B cell (primary cell): ENCODE measurements around the gene ARHGAP22. TPM values are rescaled to one million over a fixed set of nuclear protein-coding genes. Genes with fewer than 3 reads are reported as not detected.

Experiments
- ATAC-seq: fragments of 200-7000 bp; cut with Tn5 transposase; one replicate; pipeline ENCODE4 v1.10.0; 2021; ENCODE audit warnings: low read depth, mild to moderate bottlenecking, moderate number of reproducible peaks, moderate library complexity
- CTCF ChIA-PET: fragments of 350-600 bp; sonication (Branson Sonifier 250); formaldehyde crosslinking; loops from one replicate; lab custom pipeline; 2021; ENCODE audit warnings: antibody characterized with exemption, inconsistent platforms; lab: Charles Lee
- POLR2A ChIA-PET: fragments of 350-600 bp; sonication (Branson Sonifier 250); formaldehyde crosslinking; loops from one replicate; lab custom pipeline; 2021; ENCODE audit warnings: antibody characterized with exemption; lab: Charles Lee
- DNase-seq: peaks from one replicate; pipeline ENCODE4 v3.0.0; 2013
- H2AFZ ChIP-seq: 2 replicates; pipeline ENCODE4 v1.6.1; 2012; ENCODE audit warnings: mild to moderate bottlenecking, low read depth, low read length; ENCODE audit not compliant: insufficient read depth, poor library complexity, severe bottlenecking
- H3K27ac ChIP-seq, 2 donors: 1 replicate in 1 of 2; 2 replicates in 1 of 2; pipeline ENCODE4 v1.5.1; 2012 to 2013; ENCODE audit warnings: low read length in 2 of 2, mild to moderate bottlenecking in 2 of 2, moderate library complexity in 1 of 2
- H3K27me3 ChIP-seq, 4 experiments: fragments of 200-600 bp in 1 of 4; sonication (generic) in 1 of 4; replicated peaks in 1 of 4; 1 replicate in 2 of 4; 2 replicates in 2 of 4; pipeline versions ENCODE4 v1.6.1 to v1.7.0; 2013 to 2016; ENCODE audit warnings: low read length in 3 of 4, mild to moderate bottlenecking in 2 of 4, mixed read lengths in 1 of 4, moderate library complexity in 1 of 4; ENCODE audit not compliant: insufficient read depth in 4 of 4, control insufficient read depth in 3 of 4; ENCODE audit errors: control extremely low read depth in 1 of 4
- H3K36me3 ChIP-seq, 2 experiments: replicated peaks in 1 of 2; 1 replicate in 1 of 2; 2 replicates in 1 of 2; pipeline versions ENCODE4 v1.6.1 to v1.7.1; 2013; ENCODE audit warnings: low read length in 1 of 2; ENCODE audit not compliant: insufficient read depth in 2 of 2, control insufficient read depth in 1 of 2; ENCODE audit errors: control extremely low read depth in 1 of 2, extremely low read depth in 1 of 2
- H3K4me1 ChIP-seq, 2 donors: fragments of 200-600 bp in 1 of 2; sonication (generic) in 1 of 2; 1 replicate in 1 of 2; 2 replicates in 1 of 2; pipeline versions ENCODE4 v1.5.1 to v1.6.1; 2013 to 2017; ENCODE audit warnings: low read length in 2 of 2; ENCODE audit not compliant: control insufficient read depth in 2 of 2, insufficient read depth in 2 of 2
- H3K4me2 ChIP-seq: replicated peaks from 2 replicates; pipeline ENCODE3; 2012; ENCODE audit warnings: mild to moderate bottlenecking, low read depth, low read length; ENCODE audit not compliant: poor library complexity, severe bottlenecking
- H3K4me3 ChIP-seq, 5 experiments: fragments of 200-600 bp in 1 of 5; sonication (generic) in 1 of 5; 1 replicate in 3 of 5; 2 replicates in 2 of 5; pipeline versions ENCODE4 v1.5.1 to v1.7.0; 2011 to 2016; ENCODE audit warnings: low read length in 4 of 5, mild to moderate bottlenecking in 4 of 5, low read depth in 2 of 5, control low read depth in 1 of 5, moderate library complexity in 1 of 5; ENCODE audit not compliant: insufficient read depth in 1 of 5; ENCODE audit errors: control extremely low read depth in 1 of 5, extremely low read depth in 1 of 5
- H3K79me2 ChIP-seq: fragments of 200-600 bp; sonication (generic); one replicate; pipeline ENCODE4 v1.6.0; 2016; ENCODE audit warnings: low read length; ENCODE audit not compliant: control insufficient read depth, insufficient read depth
- H3K9ac ChIP-seq: fragments of 200-600 bp; sonication (generic); 2 replicates; pipeline ENCODE4 v1.6.1; 2017; ENCODE audit warnings: mild to moderate bottlenecking, low read length, moderate library complexity
- H3K9me3 ChIP-seq, 3 donors: one replicate each; pipeline versions ENCODE4 v1.6.1 to v1.7.1; 2013; ENCODE audit warnings: low read length in 2 of 3; ENCODE audit not compliant: control insufficient read depth in 2 of 3, insufficient read depth in 1 of 3; ENCODE audit errors: control extremely low read depth in 1 of 3
- H4K20me1 ChIP-seq: 2 replicates; pipeline ENCODE4 v1.6.0; 2012; ENCODE audit warnings: mild to moderate bottlenecking, low read length; ENCODE audit not compliant: insufficient read depth, control insufficient read depth, poor library complexity, severe bottlenecking
- H3K27ac Mint-ChIP-seq: one replicate; pipeline ENCODE4 v1.8.0; 2021; ENCODE audit warnings: mixed read lengths
- H3K27me3 Mint-ChIP-seq: one replicate; pipeline ENCODE4 v1.8.0; 2021; ENCODE audit warnings: mixed read lengths
- H3K4me1 Mint-ChIP-seq: one replicate; pipeline ENCODE4 v1.8.0; 2021; ENCODE audit warnings: mixed read lengths
- H3K4me3 Mint-ChIP-seq: one replicate; pipeline ENCODE4 v1.8.0; 2021; ENCODE audit warnings: mixed read lengths
- H3K9me3 Mint-ChIP-seq: one replicate; pipeline ENCODE4 v1.8.0; 2022; ENCODE audit warnings: mixed read lengths; ENCODE audit not compliant: insufficient read depth
- CTCF ChIP-seq: fragments of 200-600 bp; IDR thresholded peaks from one replicate; pipeline ENCODE4 v1.8.0; 2022; ENCODE audit warnings: antibody characterized with exemption, mild to moderate bottlenecking
- EZH2 ChIP-seq: IDR thresholded peaks from 2 replicates; pipeline ENCODE4 v1.6.1; 2012; ENCODE audit warnings: borderline replicate concordance, low read depth, mild to moderate bottlenecking, moderate library complexity, low read length; ENCODE audit not compliant: insufficient read depth, poor library complexity, severe bottlenecking
- WGBS: methylation state at CpG from one replicate; pipeline ENCODE4 v1.1.5; 2013; ENCODE audit warnings: missing lambda C conversion rate; ENCODE audit not compliant: insufficient coverage; 5-methylcytosine and 5-hydroxymethylcytosine counted together
- intact Hi-C: fragments of 100-400 bp; cut with micrococcal nuclease; formaldehyde crosslinking; loops from one replicate; pipeline ENCODE4 v1.10.0; 2022
- polyA plus RNA-seq: library from polyadenylated mRNA; depleted of rRNA; stranded (reverse); fragments of >200 nt; gene quantifications from 2 replicates; pipeline ENCODE4 v1.2.3, GENCODE V29; 2012
- total RNA-seq, 2 donors: library from RNA; stranded (reverse); fragments of 120-200 nt in 1 of 2; gene quantifications; 1 replicate in 1 of 2; 2 replicates in 1 of 2; pipeline versions ENCODE4 v1.2.3 to v1.2.4, GENCODE V29; 2013 to 2022

Gene ARHGAP22
- total and polyA plus RNA-seq, 2 donors (not counting 1 experiment from before 2014, with no cell fraction given) = 1.9 to 2.0 TPM

GRCh38 chr10:48606530-48607355, 1.9 kb upstream of the ARHGAP22 start:
- no peaks in the 10 kb centered on the region for H4K20me1 ChIP-seq
- Mint-ChIP-seq H3K27me3 (peaks cover 8% of the 10 kb centered on the region), H3K9me3 (no peaks in the 10 kb centered on the region), H3K4me1 (peaks cover 29% of the 10 kb centered on the region), H3K27ac (peak overlapping the region; percentile 54), H3K4me3 (peak overlapping the region; percentile 51)
- no peak overlapping the region for H2AFZ ChIP-seq
- H3K9ac ChIP-seq = no peak overlapping the region
- H3K79me2 ChIP-seq = peaks cover 9% of the 10 kb centered on the region
- H3K36me3 ChIP-seq = no peaks in the 10 kb centered on the region
- H3K4me3 ChIP-seq = no peak overlapping the region
- DNase-seq (no peak), ATAC-seq (no peak)
- no peak overlapping the region for H3K27ac ChIP-seq
- no peak for TF ChIP-seq EZH2
- no peak for TF ChIP-seq CTCF
- peaks cover 0 to 16% (median 4%) of the 10 kb centered on the region in 4 experiments for H3K27me3 ChIP-seq
- H3K4me1 ChIP-seq = peaks cover 23 to 27% of the 10 kb centered on the region in 2 donors
- no peak overlapping the region for H3K4me2 ChIP-seq
- POLR2A ChIA-PET = no interaction called here
- CTCF ChIA-PET = interaction anchor here (0.7 to 19.7 kb wide), 25 partner anchors 8 to 416 kb away, joined by 3 to 407 read pairs (median 7); partner anchors contain the start of gene WDFY4
- WGBS = 64% methylated on average over 8 of the region's 8 CpGs
- intact Hi-C loops = no loop called here
- H3K9me3 ChIP-seq = no peaks in the 10 kb centered on the region
